IPS-NIHi7 (cell line): ENCODE results near the gene STX8.

Source experiments
- DNase-seq: peaks from one replicate; pipeline ENCODE4 v3.0.0; 2012; ENCODE audit warnings: mixed read lengths; ENCODE audit errors: extremely low spot score

STX8 gene

DNA sequence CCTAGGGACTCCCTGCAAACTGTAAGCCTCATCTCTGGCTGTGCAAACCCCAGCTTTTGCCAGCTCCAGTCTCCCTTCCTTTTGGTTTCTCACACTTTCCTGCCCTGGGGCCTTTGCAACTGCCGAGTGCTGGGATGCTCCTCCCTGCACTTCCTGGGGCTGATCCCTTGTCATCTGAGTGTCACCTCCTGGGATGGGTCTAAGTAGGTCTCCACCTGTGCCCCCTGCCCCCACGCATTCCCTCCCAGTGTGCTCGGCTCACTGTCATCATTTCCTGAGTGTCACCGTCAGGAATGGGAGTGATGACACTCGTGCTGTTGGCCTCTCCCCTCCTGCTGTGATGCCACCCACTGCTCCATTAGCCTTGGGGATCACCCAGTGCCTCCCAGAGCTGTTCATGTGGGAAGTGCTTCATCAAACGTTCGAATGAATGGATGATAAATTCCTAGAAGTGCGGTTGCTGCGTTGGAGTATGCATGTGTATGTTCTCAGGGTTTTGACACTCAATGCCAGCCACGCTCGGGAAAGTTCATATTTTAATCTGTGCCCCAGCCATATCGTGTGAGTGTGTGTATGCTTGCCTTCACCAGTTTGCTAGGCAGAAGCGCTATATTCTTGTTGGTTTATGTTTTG, 364.4 kb downstream of the STX8 start:
- no peak for DNase-seq

DNA sequence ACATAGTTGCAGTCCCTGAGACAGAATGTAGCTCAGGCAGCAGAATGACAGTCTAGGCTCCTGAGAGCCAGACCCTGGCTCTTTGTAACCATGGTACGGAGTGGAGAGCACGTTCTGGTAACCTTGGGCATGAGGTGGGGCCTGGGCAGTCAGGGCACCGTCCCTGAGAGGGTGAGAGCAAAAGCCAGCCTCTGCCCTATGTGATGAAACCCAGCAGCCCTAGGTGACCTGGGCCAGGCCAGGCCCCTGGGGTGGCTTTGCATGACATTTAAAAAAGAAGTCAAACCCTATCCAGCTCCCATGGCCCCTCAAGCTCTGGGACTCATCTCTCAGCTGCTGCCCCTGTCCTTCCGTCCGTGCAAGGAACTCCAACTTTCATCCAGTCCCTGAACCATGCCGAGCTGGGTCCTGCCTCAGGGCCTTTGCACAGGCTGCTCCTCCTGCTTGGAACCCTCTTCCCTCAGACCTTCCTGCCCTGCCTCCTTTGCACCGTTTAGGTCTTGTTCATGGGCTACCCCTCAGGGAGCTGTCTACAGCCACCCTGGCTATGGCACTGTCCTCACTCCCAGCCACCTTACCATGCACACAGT, 365.7 kb downstream of the STX8 start:
- no peak for DNase-seq

DNA sequence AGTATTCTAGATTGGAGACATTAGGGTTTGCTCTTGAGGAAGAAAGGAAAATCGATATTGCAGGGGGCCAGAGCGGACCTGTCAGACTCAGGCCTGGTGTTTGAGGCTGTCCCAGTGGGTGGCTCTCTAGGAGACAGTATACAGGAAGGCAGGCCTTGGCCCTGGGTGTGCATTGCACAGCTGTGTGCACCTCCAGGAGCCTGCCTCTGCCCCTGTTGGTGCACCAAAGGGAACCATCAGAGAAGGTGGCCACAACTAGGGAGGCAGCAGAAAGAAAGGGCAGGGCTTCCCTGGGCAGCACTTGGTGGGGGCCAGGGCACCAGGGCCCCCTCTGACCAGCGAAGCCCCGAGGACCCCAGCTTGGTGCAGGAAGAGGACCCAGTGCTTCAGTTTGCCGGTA, 366.3 kb downstream of the STX8 start:
- DNase-seq: no peak

GRCh38 chr17:9208381-9209105, 367.1 kb downstream of the STX8 start:
- no peak for DNase-seq

DNA sequence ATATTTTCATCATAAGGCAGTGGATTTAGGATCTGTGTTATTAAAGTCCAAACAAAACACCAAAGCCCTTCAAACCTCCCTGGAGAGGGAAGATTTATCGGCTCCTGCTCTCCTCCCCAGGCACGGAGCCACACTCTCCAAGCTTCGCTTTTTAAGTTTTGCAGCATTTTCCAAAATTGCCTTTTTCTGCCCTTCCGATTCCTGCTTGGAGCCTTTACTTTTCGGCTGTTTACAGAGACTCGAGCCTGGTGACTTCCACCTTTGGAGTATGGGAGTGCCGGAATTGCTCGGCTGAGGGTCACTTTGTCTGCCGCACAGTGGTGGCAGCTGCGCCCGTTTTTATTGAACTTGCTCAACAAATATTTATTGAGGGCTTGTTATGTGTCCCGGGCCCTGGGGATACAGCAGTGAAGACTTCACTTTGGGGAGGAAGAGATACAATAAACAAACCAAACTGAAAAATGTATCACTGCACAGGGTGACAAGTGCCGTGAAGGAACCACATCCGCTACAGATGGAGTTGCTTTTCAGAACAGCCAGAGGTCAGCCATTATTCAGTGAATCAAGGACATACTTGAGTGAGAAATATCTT, 368.8 kb downstream of the STX8 start:
- DNase-seq: no peak

DNA sequence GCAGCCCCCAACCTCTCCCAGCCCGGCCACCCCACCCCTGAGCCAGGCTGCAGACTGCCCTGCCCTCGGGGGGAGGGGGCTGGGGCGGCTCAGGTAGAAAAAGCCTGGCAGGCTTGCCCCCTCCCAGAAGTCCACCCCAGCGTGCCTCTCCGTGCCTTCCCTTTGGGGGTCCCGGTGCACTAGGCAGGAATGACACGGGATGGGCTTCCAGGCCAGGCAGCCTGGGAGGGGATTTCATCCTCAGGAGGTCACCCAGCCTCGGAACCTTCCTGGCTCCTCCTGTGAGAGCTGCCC, 369.3 kb downstream of the STX8 start:
- no peak for DNase-seq

DNA sequence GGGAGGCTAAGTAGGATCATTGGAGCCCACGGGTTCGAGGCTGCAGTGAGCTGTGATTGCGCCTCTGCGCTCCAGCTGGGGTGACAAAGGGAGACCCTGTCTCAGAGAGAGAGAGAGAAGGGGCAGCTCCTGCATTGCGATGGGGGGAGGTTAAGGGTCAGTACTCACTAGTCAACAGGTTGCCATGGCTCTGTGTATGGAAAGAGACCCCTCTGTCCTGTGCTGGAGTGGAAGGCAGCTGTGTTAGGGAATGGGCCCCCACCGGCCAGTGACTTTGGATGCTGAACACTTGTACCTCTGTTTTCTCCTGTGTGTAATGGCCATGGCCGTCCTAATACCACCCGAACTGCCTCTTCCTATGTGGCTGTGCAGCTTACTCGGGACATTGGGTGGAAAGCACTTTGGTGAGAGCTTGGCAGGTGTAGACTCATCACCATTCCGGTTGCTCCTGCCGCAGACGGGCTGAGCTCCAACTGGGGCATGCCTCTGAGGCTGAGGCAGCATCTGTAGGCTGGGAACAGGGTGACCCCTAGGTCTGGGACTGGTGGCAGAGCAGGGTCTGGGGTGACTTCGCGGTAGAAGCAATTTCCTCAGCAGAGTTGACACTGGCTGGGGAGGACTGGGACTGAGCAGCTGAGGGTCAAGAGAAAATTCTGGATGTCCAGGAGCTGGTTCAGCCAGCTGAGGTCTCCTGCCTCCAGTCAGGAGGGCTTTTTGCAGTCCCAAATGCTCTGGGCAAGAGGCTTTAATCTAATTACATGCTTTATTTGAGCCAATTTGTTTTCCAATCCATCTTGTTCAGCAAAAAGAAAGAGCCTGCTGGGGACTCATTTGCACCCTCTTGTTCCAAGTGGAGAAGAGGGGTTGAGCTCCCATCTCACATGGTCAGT, 369.9 kb downstream of the STX8 start:
- DNase-seq: no peak

DNA sequence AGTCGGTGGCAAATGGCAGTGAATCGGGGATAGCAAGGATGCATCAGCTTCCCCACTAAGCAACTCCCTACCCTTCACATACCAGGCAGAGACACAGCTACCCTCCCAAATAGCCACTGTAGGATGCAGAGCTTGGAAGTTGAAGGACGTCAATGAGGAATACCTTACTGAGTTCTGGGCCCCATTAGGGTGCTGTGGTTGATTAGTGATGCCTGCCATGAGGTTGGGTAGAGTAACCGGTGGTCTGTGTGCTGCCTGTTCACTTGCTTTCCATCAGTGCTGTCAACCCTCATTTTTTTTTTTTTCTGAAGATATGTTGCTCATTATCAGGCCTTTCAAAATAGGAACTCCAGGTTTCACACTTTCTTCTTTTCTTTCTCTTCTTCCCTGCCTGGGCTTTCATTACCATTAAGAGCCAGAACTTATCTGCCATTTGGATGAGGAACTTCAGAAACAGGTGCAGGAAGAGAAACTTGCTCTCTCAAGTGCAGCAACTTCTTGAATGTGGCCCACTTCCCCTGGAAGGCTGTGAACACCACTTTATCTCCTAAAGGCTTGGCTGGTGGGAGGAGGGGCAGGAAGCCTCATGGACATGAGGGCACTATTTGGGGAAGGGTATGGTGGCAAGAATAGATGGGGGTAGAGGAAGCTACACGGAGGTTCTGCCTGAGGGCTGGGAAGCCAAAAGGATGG, 370.8 kb downstream of the STX8 start:
- no peak for DNase-seq

- no peak for DNase-seq
Measured at GRCh38 chr17:9203771-9204425, 371.7 kb downstream of the STX8 start.

DNA sequence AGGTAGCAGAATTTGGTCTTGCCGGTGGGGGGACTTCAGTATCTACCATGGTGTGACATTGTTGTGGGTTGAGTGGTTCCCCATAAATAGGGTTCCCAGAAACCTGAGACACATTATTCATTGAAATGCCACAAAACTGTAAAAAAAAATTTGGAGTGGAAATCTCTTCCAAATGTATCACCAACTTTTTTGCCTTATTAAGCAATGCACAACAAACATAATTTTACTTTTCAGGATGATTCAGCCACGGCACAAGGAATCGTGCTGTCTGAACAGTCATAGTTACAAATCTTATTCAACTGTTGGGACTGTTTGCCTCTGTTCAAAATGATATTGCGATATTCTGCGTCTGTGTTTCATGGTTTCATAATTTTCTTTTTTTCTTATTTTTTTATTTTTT, 373.1 kb downstream of the STX8 start:
- no peak for DNase-seq

DNA sequence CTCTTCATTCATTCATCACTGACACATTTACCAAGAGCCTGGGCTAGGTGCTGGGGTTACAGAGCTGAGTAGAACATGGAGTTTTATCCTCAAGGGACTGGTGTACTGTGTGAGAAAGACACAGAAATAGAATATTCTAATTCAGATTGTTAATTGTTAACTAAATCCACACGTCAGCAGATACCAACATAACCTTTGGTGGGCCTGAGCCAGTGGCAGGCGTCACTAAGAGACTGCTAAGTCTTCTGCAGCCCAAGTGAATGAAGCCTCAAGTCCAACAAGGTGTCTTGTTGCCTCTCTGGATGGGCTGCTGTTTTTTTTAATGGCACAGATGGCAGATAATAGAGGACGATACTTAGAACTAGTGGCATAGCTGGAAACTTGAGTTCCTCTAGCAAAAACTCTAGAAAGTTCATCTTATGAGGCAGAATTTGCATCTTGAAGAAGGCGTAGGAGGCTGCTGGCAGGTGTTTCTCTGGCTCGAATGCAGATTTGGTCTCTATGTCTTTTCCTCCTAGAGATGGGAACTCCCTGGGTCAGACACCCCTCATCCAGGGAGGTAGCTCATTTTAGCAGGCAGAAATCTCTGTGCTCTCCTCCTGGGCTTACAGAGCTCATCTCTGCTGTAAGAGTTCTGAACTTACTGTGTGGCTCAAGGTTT, 374.8 kb downstream of the STX8 start:
- DNase-seq: no peak
